ENCODE data around the gene RASA4B.

DNA sequence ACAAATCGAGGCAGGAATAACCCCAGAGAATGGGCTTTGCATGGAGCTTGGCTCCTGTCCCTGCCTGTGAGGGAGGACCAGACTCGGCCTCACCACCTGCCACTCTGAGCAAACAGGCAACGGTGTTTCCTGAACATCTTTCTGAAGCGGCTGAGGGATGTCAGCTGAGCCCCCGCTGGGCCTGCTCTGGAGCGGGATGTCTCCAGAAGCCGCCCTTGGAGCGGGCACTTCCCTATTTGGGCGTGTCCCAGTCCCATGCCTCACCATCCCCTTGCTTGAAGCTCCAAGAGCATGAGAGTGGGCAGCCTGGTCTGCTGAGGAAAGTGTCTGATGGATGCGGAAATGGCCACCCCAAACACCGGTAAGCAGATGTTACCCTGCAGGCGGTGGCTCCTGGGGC lies 63.1 kb downstream of the RASA4B start:
- TF ChIP-seq POLR2A (IDR thresholded peaks at IDR 0.05) (no peak), CTCF (IDR thresholded peaks at IDR 0.05) (no peak), EP300 (IDR thresholded peaks at IDR 0.05) (no peak), POLR2AphosphoS5 (IDR thresholded peaks at IDR 0.05) (no peak)

All from upper lobe of left lung (tissue), 4 donors.